NCI-H2196 (cell line): ENCODE results near the gene NFATC2IP.
"Not testable (repeated sequence)": the region's sequence is repeated elsewhere in the genome, so short reads cannot be mapped to it uniquely, and the experiment has no call there.

Experiments
- DNase-seq: peaks from one replicate; lab custom pipeline; 2025; ENCODE audit not compliant: unreplicated experiment; lab: John Stamatoyannopoulos, UW

NFATC2IP gene

GRCh38 chr16:28964496-28964895, 13.8 kb downstream of the NFATC2IP start:
- DNase-seq = no peak

- no peak for DNase-seq
These were observed 16.4 kb downstream of the NFATC2IP start for GRCh38 chr16:28967156-28967555.

GRCh38 chr16:28969696-28970095, 19.0 kb downstream of the NFATC2IP start:
- not testable (repeated sequence) for DNase-seq

- DNase-seq = peak; percentile 64
These were observed 23.3 kb downstream of the NFATC2IP start for GRCh38 chr16:28974007-28974436.

GRCh38 chr16:28974437-28975157, 23.9 kb downstream of the NFATC2IP start, which contains the start of gene SPNS1:
Gene SPNS1 (plus strand): TSS chr16:28974778. CDS start chr16:28975152, 374 bp downstream.
- DNase-seq = peak; percentile 96

GRCh38 chr16:28975158-28975599, 24.4 kb downstream of the NFATC2IP start:
- no peak for DNase-seq

GRCh38 chr16:28977703-28978662, 27.2 kb downstream of the NFATC2IP start:
- peak; percentile 30 for DNase-seq

- not testable (repeated sequence) for DNase-seq
These were observed 29.6 kb downstream of the NFATC2IP start for GRCh38 chr16:28980330-28980729.

- DNase-seq = no peak
These were observed 30.2 kb downstream of the NFATC2IP start for GRCh38 chr16:28980929-28981328.

- DNase-seq = no peak
These were observed 30.8 kb downstream of the NFATC2IP start for GRCh38 chr16:28981517-28981916.

- no peak for DNase-seq
These were observed 31.7 kb downstream of the NFATC2IP start for GRCh38 chr16:28982418-28982817.

- DNase-seq = no peak
These were observed 32.2 kb downstream of the NFATC2IP start for GRCh38 chr16:28982949-28983348.

GRCh38 chr16:28983644-28984043, 32.9 kb downstream of the NFATC2IP start:
- peak; percentile 78 for DNase-seq

GRCh38 chr16:28984091-28984490, 33.4 kb downstream of the NFATC2IP start:
- DNase-seq = no peak

GRCh38 chr16:28984619-28985135, 33.9 kb downstream of the NFATC2IP start, which contains the start of gene LAT:
Gene LAT (plus strand): TSS chr16:28985052. CDS start chr16:28985418, 366 bp downstream.
- peak; percentile 55 for DNase-seq

GRCh38 chr16:28985211-28986041, 34.7 kb downstream of the NFATC2IP start:
- no peak for DNase-seq

GRCh38 chr16:28986046-28986445, 35.3 kb downstream of the NFATC2IP start:
- no peak for DNase-seq

GRCh38 chr16:28986492-28986891, 35.8 kb downstream of the NFATC2IP start:
- no peak for DNase-seq

GRCh38 chr16:28987170-28987853, 36.6 kb downstream of the NFATC2IP start:
- no peak for DNase-seq

GRCh38 chr16:28989363-28989762, 38.6 kb downstream of the NFATC2IP start:
- DNase-seq = no peak
